GM18505 (cell line): ENCODE data around the gene PRAC1.
"Not testable (repeated sequence)": the region's sequence is repeated elsewhere in the genome, so short reads cannot be mapped to it uniquely, and the experiment has no call there.

ENCODE experiments used
- ATAC-seq: cut with Tn5 transposase; IDR thresholded peaks from one replicate; pipeline ENCODE4 v1.9.1; 2021; ENCODE audit not compliant: unreplicated experiment
- POLR2A ChIP-seq: IDR thresholded peaks from 4 replicates; pipeline ENCODE4 v1.6.1; 2011; ENCODE audit warnings: borderline replicate concordance; ENCODE audit not compliant: insufficient read depth, insufficient read length; ENCODE audit errors: extremely low read depth

The PRAC1 gene

GRCh38 chr17:48718227-48718760, 4.0 kb downstream of the PRAC1 start:
- no peak for TF ChIP-seq POLR2A
- ATAC-seq, result no peak

GRCh38 chr17:48717367-48718226, 4.7 kb downstream of the PRAC1 start:
- ATAC-seq, result no peak
- TF ChIP-seq POLR2A, result no peak

- ATAC-seq, result not testable (repeated sequence)
Measured at GRCh38 chr17:48716549-48716948, 5.8 kb downstream of the PRAC1 start.

- ATAC-seq, result no peak
- TF ChIP-seq POLR2A, result no peak
Measured at GRCh38 chr17:48715496-48716399, 6.6 kb downstream of the PRAC1 start.

- no peak for ATAC-seq
- TF ChIP-seq POLR2A, result no peak
Measured at GRCh38 chr17:48711128-48711527, 11.2 kb downstream of the PRAC1 start.

GRCh38 chr17:48704361-48705248, 17.7 kb downstream of the PRAC1 start:
- ATAC-seq, result no peak

GRCh38 chr17:48701864-48702532, 20.3 kb downstream of the PRAC1 start:
- TF ChIP-seq POLR2A, result no peak
- ATAC-seq, result no peak

More at GRCh38 chr17:48704361-48705248, 17.7 kb downstream of the PRAC1 start:
- TF ChIP-seq POLR2A, result no peak

- TF ChIP-seq POLR2A, result no peak
- no peak for ATAC-seq
Measured at GRCh38 chr17:48693178-48693577, 29.1 kb downstream of the PRAC1 start.

GRCh38 chr17:48692049-48692448, 30.3 kb downstream of the PRAC1 start:
- TF ChIP-seq POLR2A, result no peak
- no peak for ATAC-seq

- no peak for ATAC-seq
- TF ChIP-seq POLR2A, result no peak
Measured at GRCh38 chr17:48690655-48691054, 31.7 kb downstream of the PRAC1 start.

- no peak for TF ChIP-seq POLR2A
- ATAC-seq, result no peak
Measured at GRCh38 chr17:48681609-48682008, 40.7 kb downstream of the PRAC1 start.
